Fibroblast of upper back skin (primary cell): ENCODE measurements around the gene WDR81.
"Not testable (repeated sequence)": the region's sequence is repeated elsewhere in the genome, so short reads cannot be mapped to it uniquely, and the experiment has no call there.

Source experiments
- DNase-seq: peaks from one replicate; pipeline ENCODE4 v3.0.0-alpha.2; 2013

The WDR81 gene

DNA sequence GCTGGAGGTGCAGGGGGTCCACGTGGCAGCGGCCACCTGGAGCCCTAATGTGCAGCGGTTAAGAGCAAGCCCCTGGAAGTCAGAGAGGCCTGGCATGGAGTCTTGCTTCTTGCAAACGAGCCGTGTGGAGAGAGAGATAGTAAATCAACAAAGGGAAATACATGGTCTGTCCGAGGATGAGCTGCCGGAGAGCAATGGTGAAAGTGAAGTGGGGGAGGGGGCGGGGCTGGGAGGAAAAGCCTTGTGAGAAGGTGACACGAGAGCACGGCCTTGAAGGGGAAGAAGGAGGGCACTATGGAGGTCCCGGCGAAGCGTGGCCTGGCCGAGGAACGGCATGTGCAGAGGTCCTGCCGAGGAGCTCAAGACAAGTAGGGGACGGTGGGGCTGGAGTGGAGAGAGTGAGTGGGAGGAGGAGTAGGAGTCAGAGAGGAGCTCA lies 31.3 kb downstream of the WDR81 start:
- no peak for DNase-seq

- no peak for DNase-seq
Measured at GRCh38 chr17:1758807-1759206, 34.3 kb downstream of the WDR81 start.

DNA sequence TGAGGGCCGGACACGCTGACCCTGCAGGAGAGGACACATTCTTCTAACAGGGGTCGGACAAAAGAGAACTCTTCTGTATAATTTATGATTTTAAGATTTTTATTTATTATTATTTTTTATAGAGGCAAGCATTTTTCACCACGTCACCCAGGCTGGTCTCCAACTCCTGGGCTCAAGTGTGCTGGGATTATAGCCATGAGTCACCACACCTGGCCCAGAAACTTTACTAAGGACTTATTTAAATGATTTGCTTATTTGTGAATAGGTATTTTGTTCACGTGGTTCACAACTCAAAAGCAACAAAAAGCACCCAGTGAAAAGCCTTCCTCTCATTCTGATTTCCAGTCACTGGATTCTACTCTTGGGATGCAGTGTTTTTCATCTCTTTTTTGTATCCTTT lies 35.0 kb downstream of the WDR81 start:
- DNase-seq, result no peak

DNA sequence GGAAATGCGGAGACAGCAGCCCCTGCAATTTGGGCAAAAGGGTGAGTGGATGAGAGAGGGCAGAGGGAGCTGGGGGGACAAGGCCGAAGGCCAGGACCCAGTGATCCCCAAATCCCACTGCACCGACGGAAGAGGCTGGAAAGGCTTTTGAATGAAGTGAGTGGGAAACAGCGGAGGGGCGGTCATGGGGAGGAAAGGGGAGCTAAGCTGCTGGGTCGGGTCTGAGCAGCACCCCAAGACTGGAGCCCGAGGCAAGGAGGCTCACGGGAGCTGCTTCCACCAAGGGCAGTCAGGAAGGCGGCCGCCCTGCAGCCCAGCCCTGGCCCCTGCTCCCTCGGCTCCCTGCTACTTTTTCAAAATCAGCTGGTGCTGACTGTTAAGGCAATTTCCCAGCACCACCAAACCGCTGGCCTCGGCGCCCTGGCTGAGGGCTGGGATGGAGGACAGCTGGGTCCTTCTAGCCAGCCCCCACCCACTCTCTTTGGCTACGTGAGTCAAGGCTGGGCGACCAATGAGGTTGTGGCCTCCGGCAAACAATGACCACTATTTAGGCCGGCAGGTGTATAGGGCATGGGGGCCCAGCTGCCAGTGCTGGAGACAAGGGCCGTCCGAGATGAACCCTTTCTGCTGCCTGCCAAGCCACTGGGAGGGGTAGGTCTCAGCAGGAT lies 37.9 kb downstream of the WDR81 start:
- DNase-seq, result peak; percentile 49

DNA sequence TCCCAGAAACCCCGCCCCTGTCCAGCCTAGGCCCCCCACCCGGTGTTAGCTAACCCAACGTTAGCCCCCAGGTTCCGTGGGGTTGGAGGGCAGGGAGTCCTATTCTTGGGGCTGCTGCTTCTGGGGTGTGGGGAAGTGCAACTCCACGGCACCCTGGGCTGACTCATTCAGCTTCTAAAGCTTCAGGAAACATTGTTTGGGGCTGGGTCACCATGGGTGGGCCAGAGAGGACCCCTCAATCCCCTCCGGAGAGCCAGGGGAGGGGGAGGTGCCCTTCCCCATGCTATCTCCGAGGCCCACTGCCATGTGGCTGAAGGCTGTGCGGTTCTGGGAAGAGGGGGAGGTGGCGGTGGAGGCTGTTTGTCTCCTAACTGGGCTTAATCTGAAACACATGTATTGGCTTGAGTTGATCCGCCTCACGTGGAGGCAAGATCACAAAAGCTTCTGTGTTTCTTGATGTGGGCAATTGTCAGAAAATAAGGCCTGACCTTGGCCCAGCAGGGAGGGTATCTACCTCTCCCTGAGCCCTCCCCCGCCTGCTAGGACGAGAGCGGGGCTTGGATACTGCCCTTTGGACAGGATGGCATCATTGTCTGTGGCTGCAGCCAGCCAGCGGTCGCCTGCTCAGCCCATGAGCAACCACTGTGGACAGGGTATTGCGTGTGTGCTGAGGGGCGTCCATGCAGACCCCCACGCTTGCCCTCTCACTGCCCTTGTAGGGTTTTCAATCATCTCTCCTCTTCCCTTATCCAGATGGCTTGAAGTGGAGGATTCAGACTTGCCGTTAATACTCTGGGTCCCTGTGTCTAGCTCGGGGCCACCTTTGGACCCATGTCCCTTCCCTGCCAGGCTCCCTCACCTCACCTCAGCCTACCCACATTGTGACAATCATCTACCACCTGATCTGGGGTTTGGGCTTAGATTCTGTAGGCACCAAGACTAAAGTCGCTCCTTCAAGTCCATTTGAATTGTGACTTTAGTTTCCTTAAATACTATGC lies 38.7 kb downstream of the WDR81 start:
- peak; percentile 91 for DNase-seq

GRCh38 chr17:1764284-1764683 lies 39.8 kb downstream of the WDR81 start:
- peak; percentile 80 for DNase-seq

DNA sequence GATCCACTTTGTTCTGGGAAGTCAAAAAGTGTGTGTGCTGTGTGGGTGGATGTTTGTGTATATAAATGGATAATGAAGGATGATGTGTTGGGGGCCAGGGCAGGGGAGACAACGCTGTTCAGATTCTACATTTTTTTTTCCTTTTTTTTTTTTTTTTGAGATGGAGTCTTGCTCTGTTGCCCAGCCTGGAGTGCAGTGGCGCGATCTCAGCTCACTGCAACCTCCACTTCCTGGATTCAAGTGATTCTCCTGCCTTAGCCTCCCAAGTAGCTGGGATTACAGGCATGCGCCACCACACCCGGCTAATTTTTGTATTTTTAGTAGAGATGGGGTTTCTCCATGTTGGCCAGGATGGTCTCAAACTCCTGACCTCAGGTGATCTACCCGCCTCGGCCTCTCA lies 40.2 kb downstream of the WDR81 start:
- not testable (repeated sequence) for DNase-seq

GRCh38 chr17:1765576-1765975 lies 41.1 kb downstream of the WDR81 start:
- no peak for DNase-seq

- no peak for DNase-seq
Measured at GRCh38 chr17:1766382-1767135, 42.1 kb downstream of the WDR81 start.

- DNase-seq, result no peak
Measured at GRCh38 chr17:1767358-1767757, 42.9 kb downstream of the WDR81 start.

DNA sequence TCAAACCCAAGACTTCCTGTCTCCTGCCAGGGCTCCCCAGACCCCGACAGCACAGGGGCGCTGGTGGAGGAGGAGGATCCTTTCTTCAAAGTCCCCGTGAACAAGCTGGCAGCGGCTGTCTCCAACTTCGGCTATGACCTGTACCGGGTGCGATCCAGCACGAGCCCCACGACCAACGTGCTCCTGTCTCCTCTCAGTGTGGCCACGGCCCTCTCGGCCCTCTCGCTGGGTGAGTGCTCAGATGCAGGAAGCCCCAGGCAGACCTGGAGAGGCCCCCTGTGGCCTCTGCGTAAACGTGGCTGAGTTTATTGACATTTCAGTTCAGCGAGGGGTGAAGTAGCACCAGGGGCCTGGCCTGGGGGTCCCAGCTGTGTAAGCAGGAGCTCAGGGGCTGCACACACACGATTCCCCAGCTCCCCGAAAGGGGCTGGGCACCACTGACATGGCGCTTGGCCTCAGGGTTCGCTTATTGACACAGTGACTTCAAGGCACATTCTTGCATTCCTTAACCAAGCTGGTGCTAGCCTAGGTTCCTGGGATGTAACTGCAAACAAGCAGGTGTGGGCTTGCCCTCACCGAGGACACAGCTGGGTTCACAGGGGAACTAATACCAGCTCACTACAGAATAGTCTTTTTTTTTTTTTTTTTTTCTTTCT lies 45.4 kb downstream of the WDR81 start:
- DNase-seq, result no peak

- DNase-seq, result not testable (repeated sequence)
Measured at GRCh38 chr17:1773000-1773695, 48.6 kb downstream of the WDR81 start.

- no peak for DNase-seq
Measured at GRCh38 chr17:1773696-1774181, 49.2 kb downstream of the WDR81 start.

DNA sequence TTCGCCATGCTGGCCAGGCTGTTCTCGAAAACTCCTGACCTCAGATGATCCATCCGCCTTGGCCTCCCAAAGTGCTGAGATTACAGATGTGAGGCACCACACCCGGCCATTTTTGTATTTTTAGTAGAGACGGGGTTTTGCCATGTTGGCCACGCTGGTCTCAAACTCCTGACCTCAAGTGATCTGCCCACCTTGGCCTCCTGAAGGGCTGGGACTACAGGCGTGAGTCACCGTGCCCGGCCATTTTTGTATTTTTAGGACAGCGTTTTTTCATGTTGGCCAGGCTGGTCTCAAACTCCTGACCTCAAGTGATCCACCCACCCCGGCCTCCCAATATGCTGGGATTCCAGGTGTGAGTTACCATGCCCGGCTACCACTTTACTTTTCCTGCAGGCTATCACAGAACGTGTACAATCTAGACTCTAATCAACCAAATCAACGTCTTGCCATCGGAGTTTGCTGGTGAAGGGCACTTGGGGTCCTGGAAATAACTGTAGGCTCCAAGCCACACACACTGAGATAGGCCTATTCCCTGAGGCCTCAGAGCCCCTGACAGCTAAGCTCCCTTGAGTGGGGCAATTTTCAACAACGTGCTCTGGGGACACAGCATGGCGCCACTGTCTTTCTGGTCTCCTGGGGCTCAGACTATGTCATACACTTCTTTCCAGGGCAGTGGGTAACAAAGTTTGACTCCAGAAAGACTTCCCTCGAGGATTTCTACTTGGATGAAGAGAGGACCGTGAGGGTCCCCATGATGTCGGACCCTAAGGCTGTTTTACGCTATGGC lies 50.1 kb downstream of the WDR81 start:
- DNase-seq, result no peak

DNA sequence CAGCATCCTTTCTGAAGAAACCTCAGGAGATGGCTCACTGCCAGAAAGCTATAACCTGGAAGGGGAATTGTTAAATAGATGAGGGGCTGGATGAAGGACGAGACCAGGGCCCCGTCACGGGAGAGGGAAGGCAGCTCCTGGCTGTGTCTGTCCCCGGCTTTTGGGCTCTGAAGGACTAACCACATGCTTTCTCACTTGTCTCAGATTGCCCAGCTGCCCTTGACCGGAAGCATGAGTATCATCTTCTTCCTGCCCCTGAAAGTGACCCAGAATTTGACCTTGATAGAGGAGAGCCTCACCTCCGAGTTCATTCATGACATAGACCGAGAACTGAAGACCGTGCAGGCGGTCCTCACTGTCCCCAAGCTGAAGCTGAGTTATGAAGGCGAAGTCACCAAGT lies 51.8 kb downstream of the WDR81 start:
- DNase-seq, result no peak

GRCh38 chr17:1776857-1777256 lies 52.4 kb downstream of the WDR81 start:
- no peak for DNase-seq

DNA sequence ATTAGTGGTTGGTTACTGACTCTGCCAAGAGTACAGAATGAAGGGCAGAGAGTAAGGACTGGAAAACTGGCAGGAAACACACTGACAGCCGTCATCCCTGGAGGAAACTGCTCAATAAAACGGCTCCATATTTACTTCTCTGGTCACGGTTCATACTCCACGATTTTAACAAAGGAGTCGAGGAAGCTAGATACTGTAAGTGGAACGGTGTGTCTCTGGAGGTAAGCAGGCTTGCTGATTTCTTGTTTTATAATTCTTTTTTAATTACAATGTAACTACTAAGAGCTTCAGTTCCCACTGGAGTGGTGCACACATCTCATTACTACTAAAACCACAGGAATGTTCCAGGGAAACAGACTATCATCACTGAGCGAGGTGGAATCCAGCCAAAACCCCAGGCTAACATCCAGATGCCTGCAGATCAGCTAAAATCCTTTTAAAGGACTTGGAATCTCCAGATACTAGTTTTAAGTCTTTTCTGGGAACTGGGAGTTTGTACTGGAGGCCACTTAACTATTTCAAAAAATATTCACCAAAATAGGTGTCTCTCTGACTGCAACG lies 55.1 kb downstream of the WDR81 start:
- peak; percentile 97 for DNase-seq

GRCh38 chr17:1782171-1782567 lies 57.7 kb downstream of the WDR81 start:
- DNase-seq, result no peak

- DNase-seq, result no peak
Measured at GRCh38 chr17:1783271-1783670, 58.8 kb downstream of the WDR81 start.

GRCh38 chr17:1783834-1784611 lies 59.5 kb downstream of the WDR81 start:
- peak; percentile 83 for DNase-seq
